ENCODE results near the gene MAEL.

MAEL gene

GRCh38 chr1:167067904-167068303 lies 78.8 kb downstream of the MAEL start:
- Histone ChIP-seq H3K36me3 (ENCODE audit: insufficient read depth, low read length) (no peaks in the 10 kb centered on the region), H3F3A (ENCODE audit: insufficient read depth, low read length) (no peaks in the 10 kb centered on the region), H3K27ac (ENCODE audit: low read depth, low read length, poor library complexity, severe bottlenecking) (no peak overlapping the region), H2AFZ (ENCODE audit: low read length) (no peak overlapping the region), H3K9me2 (ENCODE audit: low read depth, low read length) (no peaks in the 10 kb centered on the region), H3K4me2 (ENCODE audit: low read length) (no peak overlapping the region), H3K4me3 (ENCODE audit: low read depth, low read length, poor library complexity, severe bottlenecking) (no peak overlapping the region), H3K27me3 (ENCODE audit: insufficient read depth, low read length) (peaks cover 5% of the 10 kb centered on the region; the same call in 1 of the 2 replicates), H3K79me2 (ENCODE audit: insufficient read depth, low read length) (no peaks in the 10 kb centered on the region), H3K9me3 (ENCODE audit: low read length) (no peaks in the 10 kb centered on the region), H3K4me1 (ENCODE audit: insufficient read depth, low read length, severe bottlenecking) (peaks cover 5% of the 10 kb centered on the region), H4K20me1 (ENCODE audit: insufficient read depth, low read length) (no peaks in the 10 kb centered on the region), H3K9ac (ENCODE audit: low read length) (no peak overlapping the region)
- TF ChIP-seq CTCF (IDR thresholded peaks at IDR 0.05; ENCODE audit: low read length) (no peak), EZH2 (IDR thresholded peaks at IDR 0.05; ENCODE audit: borderline replicate concordance, low read length) (no peak)

DNA sequence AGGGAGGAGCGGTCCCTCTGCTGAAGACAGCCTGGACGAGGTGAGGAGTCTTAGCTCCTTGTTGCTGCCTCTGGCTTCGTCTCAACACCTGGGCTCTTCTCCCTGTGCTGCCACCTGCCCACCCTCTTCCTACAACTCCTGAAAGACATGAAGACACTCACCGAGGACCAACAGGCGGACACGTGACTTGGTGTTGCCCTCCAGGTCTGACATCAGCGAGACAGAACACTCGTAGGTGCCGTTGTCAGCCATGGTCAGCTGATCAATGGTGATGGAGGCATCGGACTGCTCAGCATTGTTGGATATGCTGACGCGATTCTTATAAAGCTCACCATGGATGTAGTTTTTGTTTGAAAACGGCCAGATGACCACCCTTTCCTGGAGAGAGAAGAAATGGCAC lies 79.7 kb downstream of the MAEL start:
- no peak overlapping the region for H2AFZ ChIP-seq (ENCODE audit: low read length)
- H3K4me2 ChIP-seq (ENCODE audit: low read length), result no peak overlapping the region

DNA sequence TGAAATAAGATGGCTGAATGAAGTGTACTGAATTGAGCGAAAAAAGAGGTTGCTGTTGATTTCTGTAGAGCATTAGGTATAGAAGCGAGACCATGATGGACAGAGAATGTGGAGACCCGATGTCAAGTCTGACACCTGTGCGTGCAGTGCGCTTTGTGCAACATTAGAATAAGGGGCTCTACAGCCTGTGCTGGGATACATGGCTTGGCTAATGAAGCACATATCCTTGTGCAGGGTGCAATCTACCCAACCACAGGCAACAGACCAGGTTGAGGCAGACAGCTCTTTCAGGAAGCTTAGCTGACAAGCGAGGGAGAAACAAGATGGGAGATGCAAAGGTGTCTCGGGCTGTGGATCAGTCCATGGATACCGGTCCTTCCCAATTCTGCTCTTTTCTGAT lies 82.2 kb downstream of the MAEL start:
- no peak overlapping the region for H3K4me2 ChIP-seq (ENCODE audit: low read length)
- H3K27me3 ChIP-seq (ENCODE audit: insufficient read depth, low read length), result no peaks in the 10 kb centered on the region; the same call in 1 of the 2 replicates
- H3K79me2 ChIP-seq (ENCODE audit: insufficient read depth, low read length), result no peaks in the 10 kb centered on the region
- TF ChIP-seq EZH2 (IDR thresholded peaks at IDR 0.05; ENCODE audit: borderline replicate concordance, low read length) (no peak), CTCF (IDR thresholded peaks at IDR 0.05; ENCODE audit: low read length) (no peak)
- H3K9me3 ChIP-seq (ENCODE audit: low read length), result no peaks in the 10 kb centered on the region
- no peaks in the 10 kb centered on the region for H4K20me1 ChIP-seq (ENCODE audit: insufficient read depth, low read length)
- no peaks in the 10 kb centered on the region for H3K9me2 ChIP-seq (ENCODE audit: low read depth, low read length)
- H3K4me1 ChIP-seq (ENCODE audit: insufficient read depth, low read length, severe bottlenecking), result peaks cover 5% of the 10 kb centered on the region
- H3K36me3 ChIP-seq (ENCODE audit: insufficient read depth, low read length), result no peaks in the 10 kb centered on the region
- no peak overlapping the region for H3K27ac ChIP-seq (ENCODE audit: low read depth, low read length, poor library complexity, severe bottlenecking)
- no peak overlapping the region for H2AFZ ChIP-seq (ENCODE audit: low read length)
- H3K4me3 ChIP-seq (ENCODE audit: low read depth, low read length, poor library complexity, severe bottlenecking), result no peak overlapping the region
- no peaks in the 10 kb centered on the region for H3F3A ChIP-seq (ENCODE audit: insufficient read depth, low read length)
- no peak overlapping the region for H3K9ac ChIP-seq (ENCODE audit: low read length)

More for the DNA sequence above, 79.7 kb downstream of the MAEL start:
- Histone ChIP-seq H3K9me2 (ENCODE audit: low read depth, low read length) (no peaks in the 10 kb centered on the region), H3K27me3 (ENCODE audit: insufficient read depth, low read length) (peaks cover 5% of the 10 kb centered on the region; the same call in 1 of the 2 replicates), H3K27ac (ENCODE audit: low read depth, low read length, poor library complexity, severe bottlenecking) (no peak overlapping the region), H3K9me3 (ENCODE audit: low read length) (no peaks in the 10 kb centered on the region), H3F3A (ENCODE audit: insufficient read depth, low read length) (no peaks in the 10 kb centered on the region), H3K9ac (ENCODE audit: low read length) (no peak overlapping the region), H4K20me1 (ENCODE audit: insufficient read depth, low read length) (no peaks in the 10 kb centered on the region), H3K79me2 (ENCODE audit: insufficient read depth, low read length) (no peaks in the 10 kb centered on the region), H3K4me3 (ENCODE audit: low read depth, low read length, poor library complexity, severe bottlenecking) (no peak overlapping the region), H3K36me3 (ENCODE audit: insufficient read depth, low read length) (no peaks in the 10 kb centered on the region), H3K4me1 (ENCODE audit: insufficient read depth, low read length, severe bottlenecking) (peaks cover 5% of the 10 kb centered on the region)
- no peak for TF ChIP-seq CTCF (IDR thresholded peaks at IDR 0.05; ENCODE audit: low read length)
- TF ChIP-seq EZH2 (IDR thresholded peaks at IDR 0.05; ENCODE audit: borderline replicate concordance, low read length), result no peak

Data from OCI-LY1 (cell line).